ENCODE measurements around the gene WIPF2.

The WIPF2 gene

GRCh38 chr17:40218740-40219593 lies at the start of gene WIPF2:
WIPF2 (plus strand) TSS chr17:40219304; CDS start chr17:40256460, 37,156 bp downstream.
- peak; percentile 93 to 99 (median 96) for DNase-seq
- intact Hi-C loops (cut with DNase I) = loop anchor here (5.0 kb wide), 1 partner anchor 68 kb away; the partner anchor contains the start of gene CDC6

- peak in 1 of 10 donors; percentile 20 for DNase-seq
- intact Hi-C loops (cut with DNase I) = no loop called here
Observed at GRCh38 chr17:40170325-40170724, 48.8 kb upstream of the WIPF2 start.

- intact Hi-C loops (cut with DNase I) = no loop called here
- DNase-seq = peak in 1 of 10 donors; percentile 41
Observed at GRCh38 chr17:40171750-40172149, 47.4 kb upstream of the WIPF2 start.

GRCh38 chr17:40173091-40173777 lies 45.9 kb upstream of the WIPF2 start:
- intact Hi-C loops (cut with DNase I) = no loop called here
- peak in 1 of 10 donors; percentile 19 for DNase-seq

- intact Hi-C loops (cut with DNase I) = no loop called here
- peak in 1 of 10 donors; percentile 25 for DNase-seq
Observed at GRCh38 chr17:40173778-40174135, 45.3 kb upstream of the WIPF2 start.

GRCh38 chr17:40174514-40174913 lies 44.6 kb upstream of the WIPF2 start:
- intact Hi-C loops (cut with DNase I) = no loop called here
- DNase-seq = peak in 1 of 10 donors; percentile 16

- DNase-seq = peak in 1 of 10 donors; percentile 14
- intact Hi-C loops (cut with DNase I) = no loop called here
Observed at GRCh38 chr17:40175928-40176753, 43.0 kb upstream of the WIPF2 start.

GRCh38 chr17:40176754-40177110 lies 42.4 kb upstream of the WIPF2 start:
- intact Hi-C loops (cut with DNase I) = no loop called here
- DNase-seq = peak in 1 of 10 donors; percentile 67

GRCh38 chr17:40177275-40177874 lies 41.7 kb upstream of the WIPF2 start, which contains the start of gene RAPGEFL1:
RAPGEFL1 (plus strand) TSS chr17:40177470; CDS start chr17:40177862, 392 bp downstream.
- DNase-seq = peak; percentile 27 to 95 (median 70)
- intact Hi-C loops (cut with DNase I) = no loop called here

- peak in 2 of 10 donors; percentile 78 to 84 for DNase-seq
- intact Hi-C loops (cut with DNase I) = no loop called here
Observed at GRCh38 chr17:40178021-40178601, 41.0 kb upstream of the WIPF2 start.

GRCh38 chr17:40178660-40179059 lies 40.4 kb upstream of the WIPF2 start:
- intact Hi-C loops (cut with DNase I) = no loop called here
- no peak for DNase-seq

GRCh38 chr17:40179923-40180659 lies 39.0 kb upstream of the WIPF2 start:
- peak in 1 of 10 donors; percentile 74 for DNase-seq
- intact Hi-C loops (cut with DNase I) = no loop called here

GRCh38 chr17:40180694-40181093 lies 38.4 kb upstream of the WIPF2 start:
- intact Hi-C loops (cut with DNase I) = no loop called here
- DNase-seq = no peak

- intact Hi-C loops (cut with DNase I) = no loop called here
- peak in 1 of 10 donors; percentile 76 for DNase-seq
Observed at GRCh38 chr17:40181205-40181604, 37.9 kb upstream of the WIPF2 start.

GRCh38 chr17:40182606-40183005 lies 36.5 kb upstream of the WIPF2 start:
- DNase-seq = no peak
- intact Hi-C loops (cut with DNase I) = no loop called here

- DNase-seq = peak in 1 of 10 donors; percentile 31
- intact Hi-C loops (cut with DNase I) = no loop called here
Observed at GRCh38 chr17:40187238-40187637, 31.9 kb upstream of the WIPF2 start.

- DNase-seq = peak in 1 of 10 donors; percentile 76
- intact Hi-C loops (cut with DNase I) = no loop called here
Observed at GRCh38 chr17:40188694-40189093, 30.4 kb upstream of the WIPF2 start.

- intact Hi-C loops (cut with DNase I) = loop anchor here (5.0 kb wide), 1 partner anchor 178 kb away; no protein-coding TSS in a partner anchor
- peak in 2 of 10 donors; percentile 66 to 76 for DNase-seq
Observed at GRCh38 chr17:40190197-40191021, 28.7 kb upstream of the WIPF2 start.
